ENCODE results near the gene OGFOD1.

GRCh38 chr16:56505181-56505580, 53.8 kb downstream of the OGFOD1 start:
- TF ChIP-seq CTCF (IDR thresholded peaks at IDR 0.05) (no peak), POLR2AphosphoS5 (IDR thresholded peaks at IDR 0.05; ENCODE audit: insufficient read depth in 1 of 2, low read depth in 1 of 2) (no peak)

Data from vagina (tissue), 2 donors.